Mesothelial cell of epicardium (in vitro differentiated cells): Measurements from ENCODE around the gene PPARGC1A. TPM values are rescaled to one million over a fixed set of nuclear protein-coding genes. Genes with fewer than 3 reads are reported as not detected.

ENCODE experiments used
- DNase-seq, 2 experiments: peaks; one replicate each; pipeline ENCODE4 v3.0.0; 2021; ENCODE audit warnings: low spot score in 2 of 2; ENCODE audit not compliant: unreplicated experiment in 2 of 2
- H3K27ac Mint-ChIP-seq: 2 replicates; pipeline ENCODE4 v1.8.0; 2021; ENCODE audit warnings: mixed read lengths
- H3K27me3 Mint-ChIP-seq: 2 replicates; pipeline ENCODE4 v1.8.0; 2021; ENCODE audit warnings: low read depth, mixed read lengths
- H3K36me3 Mint-ChIP-seq: 2 replicates; pipeline ENCODE4 v1.8.0; 2021; ENCODE audit warnings: mixed read lengths
- H3K4me1 Mint-ChIP-seq: 2 replicates; pipeline ENCODE4 v1.8.0; 2021; ENCODE audit warnings: mixed read lengths
- H3K4me3 Mint-ChIP-seq: 2 replicates; pipeline ENCODE4 v1.8.0; 2021; ENCODE audit warnings: mild to moderate bottlenecking, moderate library complexity, mixed read lengths
- H3K9me3 Mint-ChIP-seq: 2 replicates; pipeline ENCODE4 v1.8.0; 2021; ENCODE audit warnings: mixed read lengths
- CTCF ChIP-seq: fragments of 200-600 bp; sonication (generic); IDR thresholded peaks from one replicate; pipeline ENCODE4 v1.5.0; 2021; ENCODE audit warnings: antibody characterized with exemption; ENCODE audit not compliant: unreplicated experiment
- total RNA-seq: library from RNA; stranded (reverse); gene quantifications from 3 replicates; pipeline ENCODE4 v1.2.1, GENCODE V29; 2021

PPARGC1A gene
- total RNA-seq, 1 donor from 2014 or later = 3.7 TPM

- Mint-ChIP-seq H3K36me3 (no peaks in the 10 kb centered on the region), H3K9me3 (no peaks in the 10 kb centered on the region), H3K27me3 (no peaks in the 10 kb centered on the region), H3K4me3 (no peak overlapping the region), H3K4me1 (no peaks in the 10 kb centered on the region), H3K27ac (no peak overlapping the region)
- no peak for DNase-seq
- TF ChIP-seq CTCF = no peak
These were observed 51.7 kb downstream of the PPARGC1A start for GRCh38 chr4:23838131-23838530.

- H3K4me1 Mint-ChIP-seq = no peaks in the 10 kb centered on the region
- no peak for DNase-seq
- H3K9me3 Mint-ChIP-seq = no peaks in the 10 kb centered on the region
- H3K36me3 Mint-ChIP-seq = no peaks in the 10 kb centered on the region
- no peak overlapping the region for H3K4me3 Mint-ChIP-seq
- no peak overlapping the region for H3K27ac Mint-ChIP-seq
- TF ChIP-seq CTCF = no peak
- H3K27me3 Mint-ChIP-seq = no peaks in the 10 kb centered on the region
These were observed 52.5 kb downstream of the PPARGC1A start for GRCh38 chr4:23837371-23837770.

- no peak for TF ChIP-seq CTCF
- H3K27ac Mint-ChIP-seq = no peak overlapping the region
- no peaks in the 10 kb centered on the region for H3K9me3 Mint-ChIP-seq
- no peak for DNase-seq
- H3K4me3 Mint-ChIP-seq = no peak overlapping the region
- no peaks in the 10 kb centered on the region for H3K4me1 Mint-ChIP-seq
- H3K36me3 Mint-ChIP-seq = no peaks in the 10 kb centered on the region
- H3K27me3 Mint-ChIP-seq = no peaks in the 10 kb centered on the region
These were observed 53.9 kb downstream of the PPARGC1A start for GRCh38 chr4:23835774-23836478.

- Mint-ChIP-seq H3K27ac (no peak overlapping the region), H3K4me1 (peaks cover 17% of the 10 kb centered on the region), H3K4me3 (no peak overlapping the region), H3K9me3 (no peaks in the 10 kb centered on the region), H3K36me3 (no peaks in the 10 kb centered on the region), H3K27me3 (no peaks in the 10 kb centered on the region)
- DNase-seq = no peak
- TF ChIP-seq CTCF = no peak
These were observed 61.1 kb downstream of the PPARGC1A start for GRCh38 chr4:23828779-23829178.

- no peaks in the 10 kb centered on the region for H3K36me3 Mint-ChIP-seq
- H3K27me3 Mint-ChIP-seq = no peaks in the 10 kb centered on the region
- peaks cover 17% of the 10 kb centered on the region for H3K4me1 Mint-ChIP-seq
- H3K4me3 Mint-ChIP-seq = no peak overlapping the region
- H3K27ac Mint-ChIP-seq = no peak overlapping the region
- TF ChIP-seq CTCF = no peak
- H3K9me3 Mint-ChIP-seq = no peaks in the 10 kb centered on the region
- DNase-seq = no peak
These were observed 61.7 kb downstream of the PPARGC1A start for GRCh38 chr4:23828020-23828715.
